HEK293T (cell line): ENCODE data around the gene RAB15.

Experiments
- BHLHE40 ChIP-seq: fragments of 450-650 bp; IDR thresholded peaks from 2 replicates; pipeline ENCODE4 v1.6.1; 2016; ENCODE audit warnings: mild to moderate bottlenecking, moderate library complexity, borderline replicate concordance
- CTBP1 ChIP-seq: fragments of 450-650 bp; IDR thresholded peaks from 2 replicates; pipeline ENCODE4 v1.6.1; 2016; ENCODE audit warnings: borderline replicate concordance
- ELF4 ChIP-seq: fragments of 450-650 bp; IDR thresholded peaks from 2 replicates; pipeline ENCODE4 v1.6.1; 2017; ENCODE audit warnings: antibody characterized with exemption
- FOXA1 ChIP-seq: fragments of 450-650 bp; IDR thresholded peaks from 2 replicates; pipeline ENCODE4 v1.6.1; 2016; ENCODE audit warnings: mild to moderate bottlenecking
- NFRKB ChIP-seq: fragments of 450-650 bp; IDR thresholded peaks from 2 replicates; pipeline ENCODE4 v1.6.1; 2016; ENCODE audit warnings: mild to moderate bottlenecking, moderate library complexity
- SP1 ChIP-seq: fragments of 450-650 bp; IDR thresholded peaks from 2 replicates; pipeline ENCODE4 v1.6.1; 2017
- SUZ12 ChIP-seq: fragments of 450-650 bp; IDR thresholded peaks from 2 replicates; pipeline ENCODE4 v1.6.1; 2016; ENCODE audit warnings: mild to moderate bottlenecking
- TARDBP ChIP-seq: fragments of 450-650 bp; IDR thresholded peaks from 2 replicates; pipeline ENCODE4 v1.6.1; 2016
- ZNF384 ChIP-seq: fragments of 450-650 bp; IDR thresholded peaks from 2 replicates; pipeline ENCODE4 v1.6.1; 2016
- TF ChIP-seq, protein P1 (sequence below): fragments of 450-650 bp; IDR thresholded peaks from 2 replicates; pipeline ENCODE4 v1.6.1; 2016

DNA sequence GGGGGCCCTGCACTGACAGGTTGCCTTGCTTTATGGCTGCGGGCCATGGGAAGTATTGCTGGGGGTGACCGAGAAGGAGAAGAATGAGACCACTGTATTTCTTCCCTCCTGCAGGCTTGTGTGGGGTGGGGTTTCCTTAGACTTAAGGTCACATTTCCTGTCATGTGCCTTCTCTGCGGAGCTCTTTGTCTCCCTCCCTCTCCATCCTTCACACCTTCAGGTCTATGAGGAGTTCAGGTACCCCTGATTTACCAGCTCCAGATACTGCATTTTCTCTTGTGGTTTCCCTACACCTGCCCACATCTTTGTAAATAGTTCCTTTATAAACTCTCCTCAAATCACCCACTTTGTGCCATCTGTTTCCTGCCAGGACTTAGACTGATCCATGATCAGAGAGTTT, 18.2 kb upstream of the RAB15 start:
- TF ChIP-seq FOXA1 (no peak), NFRKB (no peak), BHLHE40 (no peak), ZNF384 (no peak), TARDBP (no peak), CTBP1 (no peak), SP1 (no peak), SUZ12 (no peak), ELF4 (no peak)
- TF ChIP-seq, protein P1, sequence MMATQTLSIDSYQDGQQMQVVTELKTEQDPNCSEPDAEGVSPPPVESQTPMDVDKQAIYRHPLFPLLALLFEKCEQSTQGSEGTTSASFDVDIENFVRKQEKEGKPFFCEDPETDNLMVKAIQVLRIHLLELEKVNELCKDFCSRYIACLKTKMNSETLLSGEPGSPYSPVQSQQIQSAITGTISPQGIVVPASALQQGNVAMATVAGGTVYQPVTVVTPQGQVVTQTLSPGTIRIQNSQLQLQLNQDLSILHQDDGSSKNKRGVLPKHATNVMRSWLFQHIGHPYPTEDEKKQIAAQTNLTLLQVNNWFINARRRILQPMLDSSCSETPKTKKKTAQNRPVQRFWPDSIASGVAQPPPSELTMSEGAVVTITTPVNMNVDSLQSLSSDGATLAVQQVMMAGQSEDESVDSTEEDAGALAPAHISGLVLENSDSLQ = no peak
